ENCODE measurements around the gene WNT9B. TPM values are rescaled to one million over a fixed set of nuclear protein-coding genes. Genes with fewer than 3 reads are reported as not detected.
A peak's percentile ranks its signal among the peaks of the same experiment; 100 is the strongest.

The WNT9B gene
- total RNA-seq, 1 experiment from 2014 or later = not detected

- no peaks in the 10 kb centered on the region for H3K4me1 ChIP-seq (ENCODE audit: insufficient read depth, low read length, poor library complexity, severe bottlenecking)
- no peaks in the 10 kb centered on the region for H3K9me3 ChIP-seq (ENCODE audit: low read depth, low read length, poor library complexity, severe bottlenecking)
- TF ChIP-seq, protein P1, sequence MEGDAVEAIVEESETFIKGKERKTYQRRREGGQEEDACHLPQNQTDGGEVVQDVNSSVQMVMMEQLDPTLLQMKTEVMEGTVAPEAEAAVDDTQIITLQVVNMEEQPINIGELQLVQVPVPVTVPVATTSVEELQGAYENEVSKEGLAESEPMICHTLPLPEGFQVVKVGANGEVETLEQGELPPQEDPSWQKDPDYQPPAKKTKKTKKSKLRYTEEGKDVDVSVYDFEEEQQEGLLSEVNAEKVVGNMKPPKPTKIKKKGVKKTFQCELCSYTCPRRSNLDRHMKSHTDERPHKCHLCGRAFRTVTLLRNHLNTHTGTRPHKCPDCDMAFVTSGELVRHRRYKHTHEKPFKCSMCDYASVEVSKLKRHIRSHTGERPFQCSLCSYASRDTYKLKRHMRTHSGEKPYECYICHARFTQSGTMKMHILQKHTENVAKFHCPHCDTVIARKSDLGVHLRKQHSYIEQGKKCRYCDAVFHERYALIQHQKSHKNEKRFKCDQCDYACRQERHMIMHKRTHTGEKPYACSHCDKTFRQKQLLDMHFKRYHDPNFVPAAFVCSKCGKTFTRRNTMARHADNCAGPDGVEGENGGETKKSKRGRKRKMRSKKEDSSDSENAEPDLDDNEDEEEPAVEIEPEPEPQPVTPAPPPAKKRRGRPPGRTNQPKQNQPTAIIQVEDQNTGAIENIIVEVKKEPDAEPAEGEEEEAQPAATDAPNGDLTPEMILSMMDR (conservative IDR thresholded peaks at IDR 0.05; ENCODE audit: low read depth, low read length) = no peak
- no peak for TF ChIP-seq EZH2 (IDR thresholded peaks at IDR 0.05; ENCODE audit: borderline replicate concordance, low read depth, low read length, poor library complexity, severe bottlenecking)
- no peaks in the 10 kb centered on the region for H3K27me3 ChIP-seq (replicated peaks; ENCODE audit: insufficient read depth, low read depth, low read length, poor library complexity)
- no peak overlapping the region for H3K27ac ChIP-seq (ENCODE audit: low read depth, low read length, poor library complexity, severe bottlenecking)
- no peak for DNase-seq (ENCODE audit: low spot score)
- BruUV-seq (replicated peaks) = no TSS peak
- CTCF ChIA-PET = no interaction called here
- intact Hi-C loops (cut with micrococcal nuclease; ENCODE audit: unreplicated experiment) = no loop called here
- peaks cover 3% of the 10 kb centered on the region for H3K36me3 ChIP-seq (ENCODE audit: insufficient read depth, low read length, poor library complexity, severe bottlenecking)
- H3K4me3 ChIP-seq (ENCODE audit: low read depth, low read length, poor library complexity, severe bottlenecking) = no peak overlapping the region
- POLR2A ChIA-PET (ENCODE audit: low non-redundant PET) = no interaction called here
These were observed 73.9 kb downstream of the WNT9B start for GRCh38 chr17:46925185-46925868.

- TF ChIP-seq, protein P1 (conservative IDR thresholded peaks at IDR 0.05; ENCODE audit: low read depth, low read length) = no peak
- TF ChIP-seq EZH2 (IDR thresholded peaks at IDR 0.05; ENCODE audit: borderline replicate concordance, low read depth, low read length, poor library complexity, severe bottlenecking) = no peak
- Histone ChIP-seq H3K4me1 (ENCODE audit: insufficient read depth, low read length, poor library complexity, severe bottlenecking) (no peaks in the 10 kb centered on the region), H3K9me3 (ENCODE audit: low read depth, low read length, poor library complexity, severe bottlenecking) (no peaks in the 10 kb centered on the region), H3K4me3 (ENCODE audit: low read depth, low read length, poor library complexity, severe bottlenecking) (no peak overlapping the region), H3K36me3 (ENCODE audit: insufficient read depth, low read length, poor library complexity, severe bottlenecking) (peaks cover 21% of the 10 kb centered on the region), H3K27ac (ENCODE audit: low read depth, low read length, poor library complexity, severe bottlenecking) (no peak overlapping the region), H3K27me3 (replicated peaks; ENCODE audit: insufficient read depth, low read depth, low read length, poor library complexity) (no peaks in the 10 kb centered on the region)
- no peak for DNase-seq (ENCODE audit: low spot score)
- intact Hi-C loops (cut with micrococcal nuclease; ENCODE audit: unreplicated experiment) = no loop called here
- CTCF ChIA-PET = no interaction called here
- no TSS peak for BruUV-seq (replicated peaks)
- POLR2A ChIA-PET (ENCODE audit: low non-redundant PET) = no interaction called here
These were observed 77.3 kb downstream of the WNT9B start for GRCh38 chr17:46928467-46929261.

- intact Hi-C loops (cut with micrococcal nuclease; ENCODE audit: unreplicated experiment) = no loop called here
- no peak for TF ChIP-seq EZH2 (IDR thresholded peaks at IDR 0.05; ENCODE audit: borderline replicate concordance, low read depth, low read length, poor library complexity, severe bottlenecking)
- no TSS peak for BruUV-seq (replicated peaks)
- H3K9me3 ChIP-seq (ENCODE audit: low read depth, low read length, poor library complexity, severe bottlenecking) = no peaks in the 10 kb centered on the region
- DNase-seq (ENCODE audit: low spot score) = peak; percentile 45
- ChIA-PET POLR2A (ENCODE audit: low non-redundant PET) (no interaction called here), CTCF (no interaction called here)
- H3K27me3 ChIP-seq (replicated peaks; ENCODE audit: insufficient read depth, low read depth, low read length, poor library complexity) = no peaks in the 10 kb centered on the region
- no peak overlapping the region for H3K4me3 ChIP-seq (ENCODE audit: low read depth, low read length, poor library complexity, severe bottlenecking)
- H3K4me1 ChIP-seq (ENCODE audit: insufficient read depth, low read length, poor library complexity, severe bottlenecking) = no peaks in the 10 kb centered on the region
- H3K36me3 ChIP-seq (ENCODE audit: insufficient read depth, low read length, poor library complexity, severe bottlenecking) = peaks cover 21% of the 10 kb centered on the region
- no peak overlapping the region for H3K27ac ChIP-seq (ENCODE audit: low read depth, low read length, poor library complexity, severe bottlenecking)
These were observed 78.0 kb downstream of the WNT9B start for GRCh38 chr17:46929413-46929812.

All from A673 (cell line).